Measurements from ENCODE around the gene ZC3H13. TPM values are rescaled to one million over a fixed set of nuclear protein-coding genes. Genes with fewer than 3 reads are reported as not detected.

ZC3H13 gene
- total and polyA plus RNA-seq, 2 of the 8 experiments (the other 6 are each of a cell fraction or from before 2014, with no cell fraction given): 5.1 to 57.8 TPM

DNA sequence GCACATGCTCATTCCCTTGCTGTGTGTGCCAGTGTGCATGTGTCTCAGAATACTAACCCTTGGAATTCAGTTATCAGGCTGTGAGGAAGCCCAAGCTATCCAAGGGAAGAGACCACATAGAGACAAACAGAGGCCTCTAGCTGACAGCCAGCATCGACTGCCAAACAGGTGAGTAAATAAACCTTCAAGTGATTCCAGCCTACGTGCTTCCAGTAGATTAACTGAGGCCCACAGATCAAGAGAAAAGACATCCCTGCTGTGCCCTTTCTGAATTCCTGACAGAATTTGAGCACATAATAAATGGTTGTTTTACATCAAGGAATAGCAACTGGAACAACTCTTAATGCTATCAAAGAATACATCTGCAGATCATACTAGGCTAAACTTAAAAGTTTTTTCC lies 17.5 kb downstream of the ZC3H13 start:
- Histone ChIP-seq H3K23me2 (ENCODE audit: low read depth, low read length) (no peaks in the 10 kb centered on the region), H4K5ac (ENCODE audit: insufficient read length, low read depth, low read length) (no peak overlapping the region), H2BK5ac (ENCODE audit: low read depth, low read length) (no peak overlapping the region), H3K56ac (replicated peaks; ENCODE audit: insufficient read length, low read depth, low read length) (no peak overlapping the region), H3K36me3 (ENCODE audit: control insufficient read depth in 2 of 4, insufficient read depth in 4 of 4, low read length in 3 of 4) (peaks cover 0 to 23% (median 7%) of the 10 kb centered on the region in 4 experiments; a peak in 6 of 8 replicates), H3K4me1 (replicated peaks in 1 of 4; ENCODE audit: control insufficient read depth in 3 of 4, insufficient read depth in 4 of 4, low read length in 3 of 4) (no peaks in the 10 kb centered on the region), H4K8ac (ENCODE audit: extremely low read depth, insufficient read depth, low read length) (no peak overlapping the region), H3K18ac (ENCODE audit: extremely low read depth, low read length) (no peak overlapping the region), H2AFZ (ENCODE audit: low read length) (no peak overlapping the region), H3K23ac (ENCODE audit: insufficient read length) (no peak overlapping the region), H3K4me2 (ENCODE audit: insufficient read depth in 1 of 2, low read depth in 2 of 2, low read length in 2 of 2) (no peak overlapping the region), H3K79me1 (ENCODE audit: low read depth, low read length) (peaks cover 2% of the 10 kb centered on the region; the same call in 1 of the 2 replicates), H3K27ac (ENCODE audit: low read depth, low read length) (no peak overlapping the region), H3K4ac (replicated peaks; ENCODE audit: insufficient read length, low read depth, low read length) (no peak overlapping the region), H2BK20ac (ENCODE audit: low read length) (no peak overlapping the region), H3K14ac (ENCODE audit: insufficient read length) (no peak overlapping the region), H3K79me2 (ENCODE audit: control insufficient read depth in 1 of 2, insufficient read depth in 2 of 2, low read length in 2 of 2) (peaks cover 0 to 57% of the 10 kb centered on the region in 2 experiments; a peak in 2 of 4 replicates), H2BK12ac (ENCODE audit: low read depth, low read length) (no peak overlapping the region), H4K91ac (replicated peaks; ENCODE audit: insufficient read length, low read length) (no peak overlapping the region), H2BK120ac (replicated peaks; ENCODE audit: low read depth, low read length) (no peak overlapping the region), H3K27me3 (replicated peaks in 1 of 4; ENCODE audit: control insufficient read depth in 3 of 4, extremely low read depth in 1 of 4, insufficient read depth in 3 of 4, low read length in 3 of 4) (no peaks in the 10 kb centered on the region), H2BK15ac (ENCODE audit: low read length) (no peak overlapping the region), H2AK5ac (ENCODE audit: low read depth, low read length) (no peak overlapping the region), H3K9me3 (ENCODE audit: insufficient read depth in 2 of 2, low read depth in 1 of 2, low read length in 1 of 2) (no peaks in the 10 kb centered on the region), H3K9ac (replicated peaks in 1 of 4; ENCODE audit: extremely low read depth in 1 of 4, low read depth in 3 of 4, low read length in 3 of 4) (no peak overlapping the region), H3K4me3 (ENCODE audit: extremely low read depth in 1 of 4, insufficient read depth in 2 of 4, low read depth in 3 of 4, low read length in 4 of 4) (no peak overlapping the region), H4K20me1 (replicated peaks in 1 of 2; ENCODE audit: control insufficient read depth in 1 of 2, insufficient read depth in 2 of 2, low read length in 2 of 2) (peaks cover 2 to 3% of the 10 kb centered on the region in 2 experiments)
- ChIA-PET CTCF (ENCODE audit: partially characterized antibody) (no interaction called here), POLR2A (ENCODE audit: partially characterized antibody) (no interaction called here)
- 85% methylated on average over 2 of the region's 2 CpGs; no CpG with 5 or more reads in 1 of the 2 experiments for WGBS, 2 experiments (ENCODE audit: extremely low coverage in 1 of 2, insufficient coverage in 1 of 2, insufficient read length in 1 of 2, insufficient replicate concordance in 2 of 2, low coverage in 1 of 2, low lambda C conversion rate in 2 of 2, missing lambda C conversion rate in 1 of 2)
- FAIRE-seq: no peak
- no peak for DNase-seq (ENCODE audit: low read depth in 1 of 2, low spot score in 2 of 2)
- TF ChIP-seq SRF (IDR thresholded peaks at IDR 0.05; ENCODE audit: low read depth, low read length): no peak
- TF ChIP-seq, protein P1, sequence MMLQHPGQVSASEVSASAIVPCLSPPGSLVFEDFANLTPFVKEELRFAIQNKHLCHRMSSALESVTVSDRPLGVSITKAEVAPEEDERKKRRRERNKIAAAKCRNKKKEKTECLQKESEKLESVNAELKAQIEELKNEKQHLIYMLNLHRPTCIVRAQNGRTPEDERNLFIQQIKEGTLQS (IDR thresholded peaks at IDR 0.05; ENCODE audit: insufficient read depth, low read depth, low read length): no peak
- no peak for TF ChIP-seq BRCA1 (IDR thresholded peaks at IDR 0.05; ENCODE audit: low read depth, low read length)
- TF ChIP-seq MAFK (IDR thresholded peaks at IDR 0.05; ENCODE audit: low read depth, low read length): no peak
- no peak for TF ChIP-seq SIN3A (conservative IDR thresholded peaks at IDR 0.05 in 1 of 2, IDR thresholded peaks at IDR 0.05 in 1 of 2; ENCODE audit: low read depth in 1 of 2, low read length in 2 of 2)
- no peak for TF ChIP-seq CBX5 (IDR thresholded peaks at IDR 0.05; ENCODE audit: low read depth, low read length)
- no peak for TF ChIP-seq YY1 (IDR thresholded peaks at IDR 0.05; ENCODE audit: low read depth, low read length)
- TF ChIP-seq TCF12 (IDR thresholded peaks at IDR 0.05; ENCODE audit: low read depth, low read length): no peak
- TF ChIP-seq, protein P2, sequence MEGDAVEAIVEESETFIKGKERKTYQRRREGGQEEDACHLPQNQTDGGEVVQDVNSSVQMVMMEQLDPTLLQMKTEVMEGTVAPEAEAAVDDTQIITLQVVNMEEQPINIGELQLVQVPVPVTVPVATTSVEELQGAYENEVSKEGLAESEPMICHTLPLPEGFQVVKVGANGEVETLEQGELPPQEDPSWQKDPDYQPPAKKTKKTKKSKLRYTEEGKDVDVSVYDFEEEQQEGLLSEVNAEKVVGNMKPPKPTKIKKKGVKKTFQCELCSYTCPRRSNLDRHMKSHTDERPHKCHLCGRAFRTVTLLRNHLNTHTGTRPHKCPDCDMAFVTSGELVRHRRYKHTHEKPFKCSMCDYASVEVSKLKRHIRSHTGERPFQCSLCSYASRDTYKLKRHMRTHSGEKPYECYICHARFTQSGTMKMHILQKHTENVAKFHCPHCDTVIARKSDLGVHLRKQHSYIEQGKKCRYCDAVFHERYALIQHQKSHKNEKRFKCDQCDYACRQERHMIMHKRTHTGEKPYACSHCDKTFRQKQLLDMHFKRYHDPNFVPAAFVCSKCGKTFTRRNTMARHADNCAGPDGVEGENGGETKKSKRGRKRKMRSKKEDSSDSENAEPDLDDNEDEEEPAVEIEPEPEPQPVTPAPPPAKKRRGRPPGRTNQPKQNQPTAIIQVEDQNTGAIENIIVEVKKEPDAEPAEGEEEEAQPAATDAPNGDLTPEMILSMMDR (IDR thresholded peaks at IDR 0.05; ENCODE audit: control extremely low read depth in 1 of 3, insufficient read depth in 1 of 3, low read depth in 1 of 3, low read length in 3 of 3): no peak
- TF ChIP-seq POU5F1 (IDR thresholded peaks at IDR 0.05; ENCODE audit: low read depth, low read length): no peak
- no peak for TF ChIP-seq GTF2F1 (IDR thresholded peaks at IDR 0.05; ENCODE audit: borderline replicate concordance, low read depth, low read length)

All from H1 (cell line).